HL-60/S4 treated with phorbol 12-myristate 13-acetate at 8.2 ng/mL for 4 days and 3 days (cell line): ENCODE results near the gene SART3.

Source experiments
- in situ Hi-C: fragments of 300-500 bp; cut with MboI; formaldehyde crosslinking; loops from 2 replicates; pipeline ENCODE4 v1.15.0; 2022; ENCODE audit warnings: low sequenced_read_pairs

The SART3 gene

GRCh38 chr12:108507971-108508642 is 52.9 kb downstream of the SART3 start:
- in situ Hi-C loops, result no loop called here

- in situ Hi-C loops, result no loop called here
Observed at GRCh38 chr12:108505129-108505528, 55.8 kb downstream of the SART3 start.

GRCh38 chr12:108502922-108503321 is 58.1 kb downstream of the SART3 start:
- in situ Hi-C loops, result no loop called here

GRCh38 chr12:108498136-108498535 is 62.8 kb downstream of the SART3 start:
- in situ Hi-C loops, result loop anchor here (25.0 kb wide), 1 partner anchor 436 kb away; no protein-coding TSS in a partner anchor

- in situ Hi-C loops, result loop anchor here (25.0 kb wide), 1 partner anchor 434 kb away; no protein-coding TSS in a partner anchor
Observed at GRCh38 chr12:108495823-108496579, 65.0 kb downstream of the SART3 start.

DNA sequence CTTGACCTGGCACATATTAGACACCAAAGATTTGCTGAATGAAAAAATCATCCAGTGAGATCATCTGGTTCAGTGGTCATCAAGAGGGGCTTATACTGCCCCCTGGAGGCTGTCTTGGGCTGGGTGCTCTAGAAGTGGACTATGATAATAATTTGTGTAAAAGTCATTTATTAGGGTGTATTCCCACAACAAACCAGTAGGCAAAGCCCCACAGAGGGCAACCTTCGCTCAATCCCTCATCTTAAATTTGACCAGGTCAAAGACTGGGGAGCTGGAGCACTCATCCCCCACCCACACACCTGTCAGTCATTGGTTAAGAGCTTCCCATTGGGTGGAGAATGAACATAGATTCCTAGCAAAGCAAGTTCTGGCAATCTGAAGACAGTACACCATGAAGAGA is 65.9 kb downstream of the SART3 start:
- in situ Hi-C loops, result loop anchor here (25.0 kb wide), 1 partner anchor 433 kb away; no protein-coding TSS in a partner anchor

DNA sequence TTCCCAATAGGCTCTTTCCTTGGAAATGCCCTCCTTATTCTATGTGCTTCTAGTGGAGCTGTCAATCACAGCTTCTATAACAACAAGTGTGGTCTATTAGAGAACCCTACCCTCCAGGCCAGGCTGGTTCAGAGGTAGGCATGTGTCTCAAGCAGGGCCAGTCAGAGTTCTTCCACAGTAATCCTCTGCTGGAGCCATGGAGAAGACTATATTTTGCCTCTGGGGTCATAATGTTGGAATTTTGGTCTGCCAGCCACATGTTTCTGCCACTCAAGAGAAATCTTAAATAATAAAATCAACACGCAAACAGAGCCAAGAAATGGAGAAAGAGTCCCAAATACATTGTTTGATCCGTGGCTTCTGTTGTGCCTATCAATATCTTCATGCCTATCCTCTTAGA is 69.7 kb downstream of the SART3 start:
- in situ Hi-C loops, result loop anchor here (25.0 kb wide), 1 partner anchor 429 kb away; no protein-coding TSS in a partner anchor

- in situ Hi-C loops, result loop anchor here (25.0 kb wide), 1 partner anchor 425 kb away; no protein-coding TSS in a partner anchor
Observed at GRCh38 chr12:108487029-108487428, 73.9 kb downstream of the SART3 start.

- in situ Hi-C loops, result loop anchor here (25.0 kb wide), 1 partner anchor 423 kb away; no protein-coding TSS in a partner anchor
Observed at GRCh38 chr12:108485371-108485770, 75.6 kb downstream of the SART3 start.

- in situ Hi-C loops, result loop anchor here (25.0 kb wide), 1 partner anchor 423 kb away; no protein-coding TSS in a partner anchor
Observed at GRCh38 chr12:108484845-108485244, 76.1 kb downstream of the SART3 start.

DNA sequence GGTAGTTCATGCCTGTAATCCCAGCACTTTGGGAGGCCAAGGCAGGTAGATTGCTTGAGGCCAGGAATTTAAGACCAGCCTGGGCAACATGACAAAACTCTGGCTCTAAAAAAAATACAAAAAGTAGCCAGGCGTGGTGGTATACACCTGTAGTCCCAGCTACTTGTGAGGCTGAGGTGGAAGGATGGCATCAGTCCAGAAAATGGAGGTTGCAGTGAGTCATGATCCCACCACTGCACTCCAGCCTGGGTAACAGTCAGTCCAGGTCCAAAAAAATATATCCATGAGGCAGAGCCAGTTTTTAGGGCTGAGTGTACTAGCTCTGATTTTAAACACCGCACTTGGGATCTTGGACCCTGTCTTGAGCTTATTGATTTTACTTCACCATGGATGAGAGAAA is 76.5 kb downstream of the SART3 start:
- in situ Hi-C loops, result loop anchor here (25.0 kb wide), 1 partner anchor 422 kb away; no protein-coding TSS in a partner anchor

GRCh38 chr12:108483213-108484059 is 77.5 kb downstream of the SART3 start:
- in situ Hi-C loops, result loop anchor here (25.0 kb wide), 1 partner anchor 421 kb away; no protein-coding TSS in a partner anchor

- in situ Hi-C loops, result loop anchor here (25.0 kb wide), 1 partner anchor 420 kb away; no protein-coding TSS in a partner anchor
Observed at GRCh38 chr12:108482717-108483212, 78.2 kb downstream of the SART3 start.

DNA sequence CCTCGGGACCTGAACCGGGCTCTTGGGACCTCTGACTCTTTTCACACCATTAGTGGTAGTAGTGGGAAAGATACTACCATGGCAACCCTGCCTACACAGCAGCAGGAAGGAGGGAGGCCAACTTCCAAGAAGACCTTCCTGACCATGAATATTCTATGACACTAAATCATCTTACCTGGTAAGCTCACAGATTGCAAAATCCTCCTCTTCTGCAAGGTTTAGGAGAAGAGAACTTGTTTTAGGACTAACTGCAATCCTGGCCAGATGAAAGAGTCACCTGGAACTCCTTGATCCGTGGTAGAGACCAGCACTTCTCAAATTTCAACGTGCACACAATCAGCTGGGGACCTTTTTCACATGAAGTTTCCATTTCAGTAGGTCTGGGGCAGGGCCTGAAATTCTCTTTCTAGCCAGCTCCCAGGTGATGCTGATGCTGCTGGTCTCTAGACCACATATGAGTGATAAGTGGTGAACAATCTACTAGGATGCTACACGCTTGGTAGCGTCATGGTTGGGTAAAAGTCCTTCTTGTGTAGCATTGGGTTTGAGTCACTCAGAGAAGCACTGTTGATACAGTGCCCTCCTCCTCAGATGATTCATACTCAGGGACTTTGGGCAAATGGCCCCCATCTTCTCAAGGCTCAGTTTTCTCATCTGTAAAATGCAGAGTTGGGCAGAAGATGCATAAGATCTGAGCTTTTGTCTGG is 81.5 kb downstream of the SART3 start:
- in situ Hi-C loops, result loop anchor here (25.0 kb wide), 1 partner anchor 417 kb away; no protein-coding TSS in a partner anchor

- in situ Hi-C loops, result loop anchor here (25.0 kb wide), 1 partner anchor 416 kb away; no protein-coding TSS in a partner anchor
Observed at GRCh38 chr12:108478611-108479206, 82.3 kb downstream of the SART3 start.

- in situ Hi-C loops, result loop anchor here (25.0 kb wide), 1 partner anchor 416 kb away; no protein-coding TSS in a partner anchor
Observed at GRCh38 chr12:108477881-108478259, 83.1 kb downstream of the SART3 start.

DNA sequence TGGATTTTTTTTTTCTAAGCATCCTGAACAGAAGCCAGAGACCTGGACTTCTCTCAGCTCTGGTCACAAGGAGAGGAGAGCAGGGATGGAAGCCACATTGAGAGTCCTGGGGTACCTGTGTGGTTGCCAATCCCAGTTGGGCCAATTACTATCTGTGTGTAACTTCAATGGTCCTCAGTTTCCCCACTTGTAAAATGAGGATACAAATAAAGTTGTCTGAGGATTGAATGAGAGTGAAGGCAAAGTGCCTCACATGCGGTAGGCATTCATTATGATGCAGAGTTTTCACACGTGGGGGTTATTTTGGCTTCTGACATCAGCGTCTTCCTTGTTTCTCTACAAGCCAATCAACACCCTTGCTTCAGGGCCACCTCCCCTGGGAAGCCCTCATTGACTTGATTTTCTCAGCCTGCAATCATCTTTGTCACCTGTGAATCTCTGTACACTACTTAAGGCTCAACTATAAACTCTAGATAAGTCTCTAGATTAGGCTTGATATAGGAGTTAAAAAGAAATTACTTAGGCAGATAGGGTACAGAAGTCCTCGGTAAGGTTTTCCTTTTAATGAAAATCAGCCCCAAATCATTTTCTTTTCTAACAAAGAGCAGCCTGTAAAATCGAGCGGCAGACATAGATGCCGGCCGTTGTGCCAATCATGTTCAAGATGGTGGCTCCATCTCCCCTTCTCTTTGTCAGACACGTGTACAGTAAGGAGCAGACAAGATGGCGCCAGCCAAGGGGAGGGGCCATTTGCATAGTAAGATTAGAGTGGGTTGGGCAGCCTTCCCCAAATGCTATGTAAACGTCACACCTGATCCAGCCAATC is 83.7 kb downstream of the SART3 start:
- in situ Hi-C loops, result loop anchor here (25.0 kb wide), 1 partner anchor 415 kb away; no protein-coding TSS in a partner anchor

DNA sequence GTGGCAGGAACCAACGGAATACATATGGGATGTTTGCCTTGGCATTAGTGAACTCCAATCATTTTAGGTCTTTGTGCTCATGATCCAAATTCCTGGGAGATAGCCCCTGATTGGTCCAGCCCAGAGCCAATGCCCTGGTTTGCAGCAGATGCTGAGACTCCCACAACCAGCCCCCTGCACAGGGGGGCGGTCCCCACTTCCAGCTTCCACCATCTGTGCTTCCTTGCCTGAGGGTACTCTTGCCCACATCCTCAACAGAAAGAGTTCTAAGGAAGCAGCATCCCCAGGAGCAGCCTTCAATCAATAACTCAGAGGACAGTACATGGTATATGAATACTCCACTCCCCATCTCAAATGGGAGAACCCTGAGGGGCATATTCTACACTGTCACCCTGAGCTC is 85.6 kb downstream of the SART3 start:
- in situ Hi-C loops, result loop anchor here (25.0 kb wide), 1 partner anchor 413 kb away; no protein-coding TSS in a partner anchor
